Keratinocyte (primary cell): Measurements from ENCODE around the gene CAPZB. TPM values are rescaled to one million over a fixed set of nuclear protein-coding genes. Genes with fewer than 3 reads are reported as not detected.
"Not testable (repeated sequence)": the region's sequence is repeated elsewhere in the genome, so short reads cannot be mapped to it uniquely, and the experiment has no call there.

Source experiments
- DNase-seq: peaks from one replicate; pipeline ENCODE4 v3.0.0-alpha.2; 2011; ENCODE audit warnings: low read depth, missing footprints, low spot score
- FAIRE-seq: peaks from 2 replicates; lab custom pipeline; 2011; peaks lifted over from hg19 to GRCh38; lab: Jason Lieb, UNC
- H2AFZ ChIP-seq: 2 replicates; pipeline ENCODE4 v1.6.0; 2012; ENCODE audit warnings: low read length, control low read depth, inconsistent platforms; ENCODE audit not compliant: control insufficient read depth
- H3K27ac ChIP-seq: 2 replicates; pipeline ENCODE4 v1.5.1; 2011; ENCODE audit warnings: low read length; ENCODE audit not compliant: control insufficient read depth, insufficient read depth
- H3K27me3 ChIP-seq: 3 replicates; pipeline ENCODE4 v1.6.0; 2011; ENCODE audit warnings: low read length; ENCODE audit not compliant: control insufficient read depth, insufficient read depth; ENCODE audit errors: extremely low read depth
- H3K36me3 ChIP-seq, 2 experiments: 2 replicates in 1 of 2; 3 replicates in 1 of 2; pipeline ENCODE4 v1.5.1; 2011; ENCODE audit warnings: low read length in 2 of 2, mild to moderate bottlenecking in 1 of 2; ENCODE audit not compliant: control insufficient read depth in 2 of 2, insufficient read depth in 2 of 2; ENCODE audit errors: extremely low read depth in 1 of 2
- H3K4me1 ChIP-seq: 3 replicates; pipeline ENCODE4 v1.5.1; 2011; ENCODE audit warnings: low read length; ENCODE audit not compliant: control insufficient read depth, insufficient read depth; ENCODE audit errors: extremely low read depth
- H3K4me2 ChIP-seq: 3 replicates; pipeline ENCODE4 v1.6.0; 2011; ENCODE audit warnings: low read depth, low read length; ENCODE audit not compliant: control insufficient read depth, insufficient read depth; ENCODE audit errors: extremely low read depth
- H3K4me3 ChIP-seq, 3 experiments: fragments of 200-600 bp in 1 of 3; sonication (generic) in 1 of 3; 2 replicates in 2 of 3; 3 replicates in 1 of 3; pipeline ENCODE4 v1.5.1; 2011 to 2016; ENCODE audit warnings: low read length in 3 of 3, mild to moderate bottlenecking in 3 of 3, control low read depth in 2 of 3, inconsistent platforms in 1 of 3, low read depth in 1 of 3, mixed read lengths in 1 of 3, mixed run types in 1 of 3, moderate library complexity in 1 of 3; ENCODE audit not compliant: control insufficient read depth in 2 of 3, insufficient read depth in 2 of 3; ENCODE audit errors: extremely low read depth in 1 of 3
- H3K79me2 ChIP-seq: 2 replicates; pipeline ENCODE4 v1.6.0; 2012; ENCODE audit warnings: low read length; ENCODE audit not compliant: control insufficient read depth, insufficient read depth
- H3K9ac ChIP-seq: 3 replicates; pipeline ENCODE4 v1.6.0; 2011; ENCODE audit warnings: low read length; ENCODE audit not compliant: control insufficient read depth, insufficient read depth; ENCODE audit errors: extremely low read depth
- H3K9me1 ChIP-seq: 3 replicates; pipeline ENCODE4 v1.6.0; 2011; ENCODE audit warnings: low read length; ENCODE audit not compliant: control insufficient read depth, insufficient read depth; ENCODE audit errors: extremely low read depth
- H3K9me3 ChIP-seq: 2 replicates; pipeline ENCODE4 v1.5.1; 2012; ENCODE audit warnings: low read depth, low read length; ENCODE audit not compliant: control insufficient read depth
- H4K20me1 ChIP-seq: 3 replicates; pipeline ENCODE4 v1.6.0; 2011; ENCODE audit warnings: low read length; ENCODE audit not compliant: control insufficient read depth, insufficient read depth; ENCODE audit errors: extremely low read depth
- EZH2 ChIP-seq: IDR thresholded peaks from one replicate; pipeline ENCODE4 v1.6.1; 2012; ENCODE audit warnings: inconsistent platforms, mild to moderate bottlenecking, low read length, moderate library complexity
- dilution Hi-C: fragments of 300-500 bp; cut with MboI; formaldehyde crosslinking; loops from one replicate; pipeline ENCODE4 v1.7.0; 2020; ENCODE audit warnings: low sequenced_read_pairs; ENCODE audit not compliant: extremely low pct_ligation_motif_present
- polyA plus RNA-seq, 5 experiments: library from polyadenylated mRNA; depleted of rRNA in 3 of 5; stranded (reverse) in 3 of 5; stranded (forward) in 1 of 5; unstranded in 1 of 5; fragments of >200 nt; gene quantifications; 1 replicate in 1 of 5; 2 replicates in 3 of 5; 3 replicates in 1 of 5; pipeline versions ENCODE4 v1.2.1 to v1.2.3, GENCODE V29; 2011 to 2012; ENCODE audit warnings: missing spikeins in 2 of 5, low read depth in 1 of 5, low replicate concordance in 1 of 5
- TF ChIP-seq, protein P1 (sequence below), 3 experiments: IDR thresholded peaks in 1 of 3; conservative IDR thresholded peaks in 1 of 3; optimal IDR thresholded peaks in 1 of 3; 2 replicates in 2 of 3; 3 replicates in 1 of 3; pipeline versions ENCODE3 to v1.5.1; 2011; ENCODE audit warnings: low read length in 3 of 3, mild to moderate bottlenecking in 3 of 3, moderate library complexity in 2 of 3, control low read depth in 1 of 3, inconsistent platforms in 1 of 3; ENCODE audit not compliant: insufficient read depth in 2 of 3; ENCODE audit errors: extremely low read depth in 1 of 3

Gene CAPZB
- polyA plus RNA-seq, 1 donor (not counting 4 experiments of a cell fraction or from before 2014, with no cell fraction given), result 193 TPM

DNA sequence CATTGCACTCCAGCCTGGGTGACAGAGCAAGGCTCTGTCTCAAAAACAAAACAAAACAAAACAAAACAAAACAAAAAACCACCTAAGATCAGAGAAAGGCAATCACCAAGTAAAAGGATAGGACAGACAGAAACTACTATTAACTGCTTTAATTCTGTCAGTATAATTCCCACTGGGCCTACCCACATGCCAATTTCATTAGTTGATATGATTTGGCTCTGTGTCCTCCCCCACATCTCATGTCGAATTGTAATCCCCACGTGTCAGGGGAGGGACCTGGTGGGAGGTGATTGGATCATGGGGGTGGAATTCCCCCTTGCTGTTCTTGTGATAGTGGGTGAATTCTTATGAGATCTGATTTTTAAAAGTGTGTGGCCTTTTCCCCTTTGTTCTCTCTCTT, 27.2 kb upstream of the CAPZB start:
- H3K36me3 ChIP-seq, result no peaks in the 10 kb centered on the region
- FAIRE-seq (no peak), DNase-seq (no peak)
- no peaks in the 10 kb centered on the region for H3K27me3 ChIP-seq
- H3K79me2 ChIP-seq, result no peaks in the 10 kb centered on the region
- H3K4me2 ChIP-seq, result no peak overlapping the region
- H3K9ac ChIP-seq, result no peak overlapping the region
- H3K4me1 ChIP-seq, result peaks cover 2% of the 10 kb centered on the region
- H4K20me1 ChIP-seq, result no peaks in the 10 kb centered on the region
- H3K9me1 ChIP-seq, result no peaks in the 10 kb centered on the region
- dilution Hi-C loops, result no loop called here
- H3K27ac ChIP-seq, result no peak overlapping the region
- no peak overlapping the region for H3K4me3 ChIP-seq
- H2AFZ ChIP-seq, result no peak overlapping the region
- no peaks in the 10 kb centered on the region for H3K9me3 ChIP-seq
- TF ChIP-seq, protein P1, sequence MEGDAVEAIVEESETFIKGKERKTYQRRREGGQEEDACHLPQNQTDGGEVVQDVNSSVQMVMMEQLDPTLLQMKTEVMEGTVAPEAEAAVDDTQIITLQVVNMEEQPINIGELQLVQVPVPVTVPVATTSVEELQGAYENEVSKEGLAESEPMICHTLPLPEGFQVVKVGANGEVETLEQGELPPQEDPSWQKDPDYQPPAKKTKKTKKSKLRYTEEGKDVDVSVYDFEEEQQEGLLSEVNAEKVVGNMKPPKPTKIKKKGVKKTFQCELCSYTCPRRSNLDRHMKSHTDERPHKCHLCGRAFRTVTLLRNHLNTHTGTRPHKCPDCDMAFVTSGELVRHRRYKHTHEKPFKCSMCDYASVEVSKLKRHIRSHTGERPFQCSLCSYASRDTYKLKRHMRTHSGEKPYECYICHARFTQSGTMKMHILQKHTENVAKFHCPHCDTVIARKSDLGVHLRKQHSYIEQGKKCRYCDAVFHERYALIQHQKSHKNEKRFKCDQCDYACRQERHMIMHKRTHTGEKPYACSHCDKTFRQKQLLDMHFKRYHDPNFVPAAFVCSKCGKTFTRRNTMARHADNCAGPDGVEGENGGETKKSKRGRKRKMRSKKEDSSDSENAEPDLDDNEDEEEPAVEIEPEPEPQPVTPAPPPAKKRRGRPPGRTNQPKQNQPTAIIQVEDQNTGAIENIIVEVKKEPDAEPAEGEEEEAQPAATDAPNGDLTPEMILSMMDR (optimal IDR thresholded peaks at IDR 0.05 in 1 of 3, IDR thresholded peaks at IDR 0.05 in 1 of 3, conservative IDR thresholded peaks at IDR 0.05 in 1 of 3; ENCODE audit: extremely low read depth in 1 of 3, insufficient read depth in 2 of 3, low read length in 3 of 3), result no peak
- no peak for TF ChIP-seq EZH2

DNA sequence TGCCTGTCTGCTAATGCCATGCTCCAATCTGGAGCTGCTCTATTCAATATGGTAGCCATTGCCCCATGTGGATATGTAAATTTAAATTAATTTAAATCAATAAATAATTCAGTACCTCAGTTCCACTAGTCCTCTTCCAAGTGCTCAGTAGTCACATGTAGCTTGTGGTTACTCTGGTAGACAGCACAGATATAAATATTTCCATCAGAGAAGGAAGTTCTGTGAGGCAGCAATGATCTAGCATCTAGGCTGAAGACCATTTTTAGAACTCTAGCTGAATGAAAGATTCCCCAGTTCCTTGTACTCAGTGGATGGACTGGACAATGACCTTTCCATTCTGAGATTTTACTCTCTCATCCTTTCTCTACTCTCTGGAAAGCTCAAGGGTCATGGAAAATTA, 25.8 kb upstream of the CAPZB start:
- H3K27me3 ChIP-seq, result no peaks in the 10 kb centered on the region
- dilution Hi-C loops, result no loop called here
- H3K9ac ChIP-seq, result no peak overlapping the region
- H3K9me3 ChIP-seq, result no peaks in the 10 kb centered on the region
- H4K20me1 ChIP-seq, result no peaks in the 10 kb centered on the region
- no peaks in the 10 kb centered on the region for H3K9me1 ChIP-seq
- DNase-seq, result no peak
- no peaks in the 10 kb centered on the region for H3K79me2 ChIP-seq
- FAIRE-seq, result no peak
- H3K36me3 ChIP-seq, result no peaks in the 10 kb centered on the region
- H3K4me3 ChIP-seq, result no peak overlapping the region
- H3K4me2 ChIP-seq, result no peak overlapping the region
- TF ChIP-seq, protein P1 (optimal IDR thresholded peaks at IDR 0.05 in 1 of 3, IDR thresholded peaks at IDR 0.05 in 1 of 3, conservative IDR thresholded peaks at IDR 0.05 in 1 of 3; ENCODE audit: extremely low read depth in 1 of 3, insufficient read depth in 2 of 3, low read length in 3 of 3), result no peak
- no peak for TF ChIP-seq EZH2
- no peak overlapping the region for H2AFZ ChIP-seq
- H3K4me1 ChIP-seq, result peaks cover 2% of the 10 kb centered on the region
- no peak overlapping the region for H3K27ac ChIP-seq

DNA sequence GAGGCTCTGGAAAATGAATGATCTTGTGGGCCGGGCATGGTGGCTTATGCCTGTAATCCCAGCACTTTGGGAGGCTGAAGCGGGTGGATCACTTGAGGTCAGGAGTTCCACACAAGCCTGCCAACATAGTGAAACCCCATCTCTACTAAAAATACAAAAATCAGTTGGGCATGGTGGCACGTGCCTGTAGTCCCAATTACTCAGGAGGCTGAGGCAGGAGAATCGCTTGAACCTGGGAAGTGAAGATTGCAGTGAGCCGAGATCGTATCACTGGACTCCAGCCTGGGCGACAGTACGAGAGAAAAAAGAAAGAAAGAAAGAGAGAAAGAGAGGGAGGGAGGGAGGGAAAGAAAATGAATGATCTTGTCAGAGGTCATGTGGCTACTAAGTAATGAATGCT, 24.3 kb upstream of the CAPZB start:
- H3K9me1 ChIP-seq, H3K27me3 ChIP-seq, H2AFZ ChIP-seq, H3K9me3 ChIP-seq, dilution Hi-C loops, H3K27ac ChIP-seq, H3K79me2 ChIP-seq, H3K36me3 ChIP-seq, H3K4me2 ChIP-seq, H3K9ac ChIP-seq, FAIRE-seq, H4K20me1 ChIP-seq, H3K4me1 ChIP-seq, H3K4me3 ChIP-seq, DNase-seq: not testable (repeated sequence)
